Measurements from ENCODE around the gene FAM20A.
"Not testable (repeated sequence)": the region's sequence is repeated elsewhere in the genome, so short reads cannot be mapped to it uniquely, and the experiment has no call there.

FAM20A gene

DNA sequence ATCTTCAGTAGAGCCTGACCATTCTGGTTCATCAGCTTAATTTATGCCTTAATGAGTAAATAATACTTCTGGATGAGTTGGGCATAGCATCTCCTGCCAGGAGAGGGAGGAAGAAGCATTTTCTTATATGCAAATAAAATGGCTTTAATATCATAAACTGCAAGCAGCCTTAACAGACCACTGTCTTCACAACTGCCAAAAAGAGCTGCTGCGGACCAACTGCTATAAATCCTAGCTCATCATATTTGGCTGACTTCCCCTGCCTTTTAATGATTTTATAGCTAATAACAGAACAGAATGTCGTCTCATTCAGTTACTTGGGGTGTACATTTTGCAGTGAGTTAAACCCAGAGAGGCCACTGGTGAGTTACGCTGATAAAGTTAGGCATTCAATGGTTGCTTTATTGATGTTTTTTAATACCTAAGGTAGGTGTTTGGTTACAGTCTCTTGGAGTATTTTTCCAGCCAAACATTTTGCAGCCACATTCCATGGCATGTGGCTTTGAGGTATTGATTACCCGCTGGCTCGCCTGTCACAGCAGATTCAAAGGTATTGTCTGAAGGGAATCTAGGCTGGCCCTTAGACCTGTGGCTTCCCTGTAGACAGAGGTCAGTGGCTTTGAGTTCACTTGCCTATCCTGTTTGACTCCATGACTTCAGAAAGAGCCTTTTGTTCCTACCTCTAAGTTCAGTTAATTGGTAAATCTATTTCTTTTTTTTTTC is 16.4 kb downstream of the FAM20A start:
- Histone ChIP-seq H3K9ac (ENCODE audit: low read length) (no peak overlapping the region), H3K27ac (ENCODE audit: low read length) (no peak overlapping the region), H3K4me2 (ENCODE audit: low read length) (no peak overlapping the region), H3K4me1 (ENCODE audit: low read length) (no peaks in the 10 kb centered on the region), H3K4me3 (ENCODE audit: low read length) (no peak overlapping the region), H3K27me3 (ENCODE audit: low read depth, low read length) (no peaks in the 10 kb centered on the region), H3K36me3 (replicated peaks; ENCODE audit: low read depth, low read length) (no peaks in the 10 kb centered on the region), H4K20me1 (ENCODE audit: insufficient read depth, low read length) (no peaks in the 10 kb centered on the region), H2AFZ (ENCODE audit: low read depth, low read length) (no peak overlapping the region), H3K79me2 (ENCODE audit: low read length) (no peaks in the 10 kb centered on the region), H3K9me3 (ENCODE audit: insufficient read depth, low read length) (no peaks in the 10 kb centered on the region)
- no peak for TF ChIP-seq EZH2phosphoT487 (IDR thresholded peaks at IDR 0.05; ENCODE audit: low read depth)
- TF ChIP-seq, protein P1, sequence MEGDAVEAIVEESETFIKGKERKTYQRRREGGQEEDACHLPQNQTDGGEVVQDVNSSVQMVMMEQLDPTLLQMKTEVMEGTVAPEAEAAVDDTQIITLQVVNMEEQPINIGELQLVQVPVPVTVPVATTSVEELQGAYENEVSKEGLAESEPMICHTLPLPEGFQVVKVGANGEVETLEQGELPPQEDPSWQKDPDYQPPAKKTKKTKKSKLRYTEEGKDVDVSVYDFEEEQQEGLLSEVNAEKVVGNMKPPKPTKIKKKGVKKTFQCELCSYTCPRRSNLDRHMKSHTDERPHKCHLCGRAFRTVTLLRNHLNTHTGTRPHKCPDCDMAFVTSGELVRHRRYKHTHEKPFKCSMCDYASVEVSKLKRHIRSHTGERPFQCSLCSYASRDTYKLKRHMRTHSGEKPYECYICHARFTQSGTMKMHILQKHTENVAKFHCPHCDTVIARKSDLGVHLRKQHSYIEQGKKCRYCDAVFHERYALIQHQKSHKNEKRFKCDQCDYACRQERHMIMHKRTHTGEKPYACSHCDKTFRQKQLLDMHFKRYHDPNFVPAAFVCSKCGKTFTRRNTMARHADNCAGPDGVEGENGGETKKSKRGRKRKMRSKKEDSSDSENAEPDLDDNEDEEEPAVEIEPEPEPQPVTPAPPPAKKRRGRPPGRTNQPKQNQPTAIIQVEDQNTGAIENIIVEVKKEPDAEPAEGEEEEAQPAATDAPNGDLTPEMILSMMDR (IDR thresholded peaks at IDR 0.05; ENCODE audit: low read depth, low read length), result no peak

DNA sequence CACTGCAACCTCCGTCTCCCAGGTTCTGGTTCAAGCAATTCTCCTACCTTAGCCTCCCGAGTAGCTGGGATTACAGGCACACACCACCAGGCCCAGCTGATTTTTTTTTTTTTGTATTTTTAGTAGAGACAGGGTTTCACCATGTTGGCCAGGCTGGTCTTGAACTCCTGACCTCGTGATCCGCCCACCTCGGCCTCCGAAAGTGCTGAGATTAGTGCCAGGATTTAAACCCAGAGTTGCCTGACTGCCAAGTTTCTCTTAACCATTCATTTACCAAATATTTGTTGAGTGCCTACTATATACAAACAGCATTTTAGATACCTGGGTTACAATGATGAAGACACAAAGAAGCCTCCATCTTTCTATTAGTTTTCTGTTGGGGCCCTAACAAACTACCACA is 18.3 kb downstream of the FAM20A start:
- H2AFZ ChIP-seq (ENCODE audit: low read depth, low read length); H4K20me1 ChIP-seq (ENCODE audit: insufficient read depth, low read length); H3K79me2 ChIP-seq (ENCODE audit: low read length); H3K36me3 ChIP-seq (replicated peaks; ENCODE audit: low read depth, low read length); H3K9me3 ChIP-seq (ENCODE audit: insufficient read depth, low read length); H3K4me1 ChIP-seq (ENCODE audit: low read length); H3K4me3 ChIP-seq (ENCODE audit: low read length); H3K4me2 ChIP-seq (ENCODE audit: low read length); H3K9ac ChIP-seq (ENCODE audit: low read length); H3K27me3 ChIP-seq (ENCODE audit: low read depth, low read length); H3K27ac ChIP-seq (ENCODE audit: low read length): not testable (repeated sequence)

DNA sequence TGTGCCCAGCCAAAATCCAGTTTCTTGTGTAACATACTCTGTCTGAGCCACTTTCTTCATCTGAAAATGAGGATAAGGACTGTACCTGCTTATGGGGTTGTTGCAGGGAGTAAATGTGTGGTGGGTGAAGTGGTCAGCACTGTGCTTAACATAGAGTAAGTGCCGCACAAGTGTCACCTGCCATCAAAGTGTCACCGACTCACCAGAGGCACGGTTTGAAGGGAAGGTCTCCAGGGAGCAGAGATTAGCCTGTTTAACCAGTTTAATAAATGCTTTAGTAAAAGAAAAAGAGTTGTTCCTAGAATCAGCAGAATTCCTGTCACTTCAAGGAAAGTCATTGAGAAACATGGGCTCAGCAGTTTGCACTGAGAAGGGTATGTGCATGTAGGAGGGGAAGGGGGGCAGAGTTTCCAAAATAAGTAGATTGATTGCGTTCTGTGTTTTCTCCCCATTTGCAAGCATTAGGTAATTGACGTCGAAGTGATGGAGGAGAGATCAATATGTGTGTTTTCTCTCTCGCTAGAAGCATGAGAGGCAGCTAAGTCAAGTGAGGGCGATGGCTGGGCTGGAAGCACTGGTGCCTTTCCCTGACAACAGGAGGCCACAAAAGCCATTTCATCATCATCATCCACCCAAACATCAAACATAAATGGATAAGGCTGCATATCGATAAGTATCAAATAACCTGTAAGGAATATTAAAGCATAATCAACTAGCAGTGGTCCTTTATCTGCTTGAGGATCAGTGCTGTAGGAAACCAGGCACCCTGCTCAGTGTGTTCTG is 19.1 kb downstream of the FAM20A start:
- no peak overlapping the region for H2AFZ ChIP-seq (ENCODE audit: low read depth, low read length)
- no peak overlapping the region for H3K9ac ChIP-seq (ENCODE audit: low read length)
- no peaks in the 10 kb centered on the region for H3K79me2 ChIP-seq (ENCODE audit: low read length)
- H3K27me3 ChIP-seq (ENCODE audit: low read depth, low read length), result no peaks in the 10 kb centered on the region
- no peak overlapping the region for H3K4me3 ChIP-seq (ENCODE audit: low read length)
- H3K36me3 ChIP-seq (replicated peaks; ENCODE audit: low read depth, low read length), result no peaks in the 10 kb centered on the region
- H3K4me2 ChIP-seq (ENCODE audit: low read length), result no peak overlapping the region
- H4K20me1 ChIP-seq (ENCODE audit: insufficient read depth, low read length), result no peaks in the 10 kb centered on the region
- no peaks in the 10 kb centered on the region for H3K9me3 ChIP-seq (ENCODE audit: insufficient read depth, low read length)
- TF ChIP-seq, protein P1 (IDR thresholded peaks at IDR 0.05; ENCODE audit: low read depth, low read length), result no peak
- TF ChIP-seq EZH2phosphoT487 (IDR thresholded peaks at IDR 0.05; ENCODE audit: low read depth), result no peak
- no peak overlapping the region for H3K27ac ChIP-seq (ENCODE audit: low read length)
- no peaks in the 10 kb centered on the region for H3K4me1 ChIP-seq (ENCODE audit: low read length)

DNA sequence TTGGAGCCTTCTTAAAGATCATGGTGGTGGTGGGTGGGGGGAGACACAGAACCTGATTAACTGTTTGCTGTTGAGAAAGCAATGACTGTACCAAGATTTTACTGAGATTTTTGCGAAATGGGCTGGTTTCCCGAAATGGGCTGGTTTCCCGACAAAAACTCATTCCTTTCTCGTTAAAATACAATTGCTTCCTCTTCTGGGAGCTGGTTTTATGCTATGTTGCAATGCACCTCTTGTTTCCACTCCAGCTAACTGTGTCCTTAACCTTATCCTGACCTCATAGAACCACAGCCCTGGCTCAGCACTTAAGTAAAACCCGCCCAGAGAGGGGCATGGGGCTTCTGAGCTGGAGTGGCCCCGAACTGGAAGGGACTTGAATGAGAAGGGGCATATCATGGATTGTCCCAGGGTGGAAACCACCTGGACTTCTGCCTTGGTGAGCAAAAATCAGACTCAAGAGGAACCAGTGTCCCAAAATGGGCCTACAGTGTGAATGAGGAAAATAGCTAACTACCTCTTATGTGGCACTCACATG is 20.9 kb downstream of the FAM20A start:
- TF ChIP-seq EZH2phosphoT487 (IDR thresholded peaks at IDR 0.05; ENCODE audit: low read depth), result no peak
- TF ChIP-seq, protein P1 (IDR thresholded peaks at IDR 0.05; ENCODE audit: low read depth, low read length), result no peak
- Histone ChIP-seq H3K36me3 (replicated peaks; ENCODE audit: low read depth, low read length) (no peaks in the 10 kb centered on the region), H3K4me3 (ENCODE audit: low read length) (no peak overlapping the region), H2AFZ (ENCODE audit: low read depth, low read length) (no peak overlapping the region), H3K4me1 (ENCODE audit: low read length) (no peaks in the 10 kb centered on the region), H3K79me2 (ENCODE audit: low read length) (no peaks in the 10 kb centered on the region), H4K20me1 (ENCODE audit: insufficient read depth, low read length) (no peaks in the 10 kb centered on the region), H3K9me3 (ENCODE audit: insufficient read depth, low read length) (no peaks in the 10 kb centered on the region), H3K27ac (ENCODE audit: low read length) (no peak overlapping the region), H3K27me3 (ENCODE audit: low read depth, low read length) (no peaks in the 10 kb centered on the region), H3K4me2 (ENCODE audit: low read length) (no peak overlapping the region), H3K9ac (ENCODE audit: low read length) (no peak overlapping the region)

Data from OCI-LY3 (cell line).